SU-DHL-6 (cell line): ENCODE measurements around the gene RFK.

Source experiments
- H2AFZ ChIP-seq: fragments of 200-600 bp; sonication (generic); 2 replicates; pipeline ENCODE4 v1.6.1; 2014; ENCODE audit warnings: low read depth, mild to moderate bottlenecking, moderate library complexity, mixed read lengths, antibody characterized with exemption, low read length; ENCODE audit not compliant: severe bottlenecking
- H3F3A ChIP-seq: fragments of 200-600 bp; shearing (Covaris generic); 2 replicates; pipeline ENCODE4 v1.6.0; 2016; ENCODE audit warnings: antibody characterized with exemption, mild to moderate bottlenecking; ENCODE audit not compliant: insufficient read depth
- H3K27ac ChIP-seq: fragments of 200-600 bp; sonication (generic); 2 replicates; pipeline ENCODE4 v1.5.1; 2016; ENCODE audit warnings: low read depth, mild to moderate bottlenecking, low read length, moderate library complexity, mixed read lengths
- H3K27me3 ChIP-seq: fragments of 200-600 bp; sonication (generic), shearing (Covaris generic); 2 replicates; pipeline ENCODE4 v1.6.0; 2014; ENCODE audit warnings: mild to moderate bottlenecking, low read length
- H3K36me3 ChIP-seq: fragments of 200-600 bp; sonication (generic); 2 replicates; pipeline ENCODE4 v1.6.1; 2014; ENCODE audit warnings: mild to moderate bottlenecking, low read length, mixed read lengths
- H3K4me2 ChIP-seq: fragments of 300-600, 200-600 bp; shearing (Covaris generic), sonication (generic); 2 replicates; pipeline ENCODE4 v1.6.0; 2014; ENCODE audit warnings: low read length, low read depth, mild to moderate bottlenecking; ENCODE audit not compliant: poor library complexity, severe bottlenecking
- H3K4me3 ChIP-seq: fragments of 200-600 bp; sonication (generic); 2 replicates; pipeline ENCODE4 v1.5.1; 2014; ENCODE audit warnings: antibody characterized with exemption, low read length, mild to moderate bottlenecking, mixed read lengths; ENCODE audit not compliant: insufficient read depth, poor library complexity, severe bottlenecking
- H3K79me2 ChIP-seq: fragments of 200-600 bp; sonication (generic); 2 replicates; pipeline ENCODE4 v1.6.1; 2014; ENCODE audit warnings: mild to moderate bottlenecking, low read length, moderate library complexity; ENCODE audit not compliant: insufficient read depth
- H3K9ac ChIP-seq: fragments of 200-600 bp; sonication (generic); 2 replicates; pipeline ENCODE4 v1.7.0; 2014; ENCODE audit warnings: mild to moderate bottlenecking, low read length
- H3K9me2 ChIP-seq: fragments of 200-600 bp; sonication (generic); replicated peaks from 2 replicates; pipeline ENCODE4 v1.6.1; 2014; ENCODE audit warnings: low read length; ENCODE audit not compliant: insufficient read depth
- H3K9me3 ChIP-seq: fragments of 200-600 bp; sonication (generic); 2 replicates; pipeline ENCODE4 v1.6.1; 2014; ENCODE audit warnings: low read length, mixed read lengths; ENCODE audit not compliant: insufficient read depth
- H4K20me1 ChIP-seq: fragments of 200-600 bp; sonication (generic); 2 replicates; pipeline ENCODE4 v1.6.1; 2014; ENCODE audit warnings: low read depth, mild to moderate bottlenecking, antibody characterized with exemption, low read length, moderate library complexity, mixed read lengths
- EZH2phosphoT487 ChIP-seq: fragments of 200-600 bp; sonication (generic), shearing (Covaris generic); conservative IDR thresholded peaks from 2 replicates; pipeline ENCODE4 v1.6.1; 2018; ENCODE audit warnings: mild to moderate bottlenecking, antibody characterized with exemption, low read length, moderate library complexity, mixed read lengths
- TF ChIP-seq, protein P1 (sequence below): fragments of 200-600 bp; sonication (generic); IDR thresholded peaks from one replicate; pipeline ENCODE4 v1.5.1; 2017; ENCODE audit warnings: antibody characterized with exemption, mild to moderate bottlenecking, low read length, moderate library complexity; ENCODE audit not compliant: insufficient read depth, poor library complexity, severe bottlenecking

The RFK gene

DNA sequence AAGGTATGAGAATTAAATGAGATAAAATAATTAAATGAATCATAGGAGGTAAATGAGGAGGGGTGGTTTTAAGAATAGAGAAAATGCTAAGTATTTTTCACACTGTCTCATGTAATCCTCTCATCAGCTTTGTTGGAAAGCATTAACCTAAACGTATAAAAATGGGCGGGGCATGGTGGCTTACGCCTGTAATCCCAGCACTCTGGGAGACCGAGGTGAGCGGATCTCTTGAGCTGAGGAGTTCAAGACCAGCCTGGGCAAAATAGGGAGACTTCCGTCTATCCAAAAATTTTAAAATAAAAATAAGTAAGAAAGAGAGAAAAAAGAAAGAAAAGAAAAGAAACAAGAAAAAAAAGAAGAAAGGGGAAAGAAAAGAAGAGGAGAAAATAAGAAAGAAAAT is 1.9 kb upstream of the RFK start:
- Histone ChIP-seq H3K9me3 (no peaks in the 10 kb centered on the region), H3K9ac (no peak overlapping the region), H3K27me3 (no peaks in the 10 kb centered on the region), H2AFZ (no peak overlapping the region), H4K20me1 (no peaks in the 10 kb centered on the region), H3K4me2 (no peak overlapping the region), H3K9me2 (no peaks in the 10 kb centered on the region), H3K27ac (no peak overlapping the region), H3K79me2 (peaks cover 12% of the 10 kb centered on the region), H3K36me3 (peaks cover 7% of the 10 kb centered on the region; the same call in 1 of the 2 replicates), H3F3A (no peaks in the 10 kb centered on the region), H3K4me3 (no peak overlapping the region)
- TF ChIP-seq, protein P1, sequence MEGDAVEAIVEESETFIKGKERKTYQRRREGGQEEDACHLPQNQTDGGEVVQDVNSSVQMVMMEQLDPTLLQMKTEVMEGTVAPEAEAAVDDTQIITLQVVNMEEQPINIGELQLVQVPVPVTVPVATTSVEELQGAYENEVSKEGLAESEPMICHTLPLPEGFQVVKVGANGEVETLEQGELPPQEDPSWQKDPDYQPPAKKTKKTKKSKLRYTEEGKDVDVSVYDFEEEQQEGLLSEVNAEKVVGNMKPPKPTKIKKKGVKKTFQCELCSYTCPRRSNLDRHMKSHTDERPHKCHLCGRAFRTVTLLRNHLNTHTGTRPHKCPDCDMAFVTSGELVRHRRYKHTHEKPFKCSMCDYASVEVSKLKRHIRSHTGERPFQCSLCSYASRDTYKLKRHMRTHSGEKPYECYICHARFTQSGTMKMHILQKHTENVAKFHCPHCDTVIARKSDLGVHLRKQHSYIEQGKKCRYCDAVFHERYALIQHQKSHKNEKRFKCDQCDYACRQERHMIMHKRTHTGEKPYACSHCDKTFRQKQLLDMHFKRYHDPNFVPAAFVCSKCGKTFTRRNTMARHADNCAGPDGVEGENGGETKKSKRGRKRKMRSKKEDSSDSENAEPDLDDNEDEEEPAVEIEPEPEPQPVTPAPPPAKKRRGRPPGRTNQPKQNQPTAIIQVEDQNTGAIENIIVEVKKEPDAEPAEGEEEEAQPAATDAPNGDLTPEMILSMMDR, result no peak
- no peak for TF ChIP-seq EZH2phosphoT487

DNA sequence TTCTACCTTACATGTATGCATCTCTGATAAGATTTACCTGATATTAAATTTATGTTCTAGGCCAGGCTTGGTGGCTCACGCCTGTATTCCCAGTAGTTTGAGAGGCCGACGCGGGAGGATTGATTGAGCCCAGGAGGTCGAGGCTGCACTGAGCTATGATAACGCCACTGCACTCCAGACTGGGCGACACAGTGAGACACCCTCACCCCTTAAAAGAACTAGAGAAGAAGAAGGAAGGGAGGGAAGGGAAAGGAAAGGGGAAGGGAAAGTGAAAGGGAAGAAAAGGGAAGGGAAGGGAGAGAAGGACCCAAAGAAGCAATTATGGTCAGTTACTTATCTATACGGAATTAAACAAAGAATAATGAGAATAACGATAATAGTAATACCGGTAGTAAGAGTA is 1.2 kb upstream of the RFK start:
- H3K9me3 ChIP-seq, result no peaks in the 10 kb centered on the region
- TF ChIP-seq, protein P1, result no peak
- no peak for TF ChIP-seq EZH2phosphoT487
- H3K79me2 ChIP-seq, result peaks cover 12% of the 10 kb centered on the region
- H3F3A ChIP-seq, result no peaks in the 10 kb centered on the region
- H4K20me1 ChIP-seq, result no peaks in the 10 kb centered on the region
- H3K27ac ChIP-seq, result no peak overlapping the region
- peaks cover 7% of the 10 kb centered on the region; the same call in 1 of the 2 replicates for H3K36me3 ChIP-seq
- no peaks in the 10 kb centered on the region for H3K9me2 ChIP-seq
- peak overlapping the region; percentile 93; the same call in 1 of the 2 replicates for H3K9ac ChIP-seq
- H3K27me3 ChIP-seq, result no peaks in the 10 kb centered on the region
- peak overlapping the region; percentile 83 for H2AFZ ChIP-seq
- H3K4me3 ChIP-seq, result peak overlapping the region; percentile 100
- H3K4me2 ChIP-seq, result peak overlapping the region; percentile 63

DNA sequence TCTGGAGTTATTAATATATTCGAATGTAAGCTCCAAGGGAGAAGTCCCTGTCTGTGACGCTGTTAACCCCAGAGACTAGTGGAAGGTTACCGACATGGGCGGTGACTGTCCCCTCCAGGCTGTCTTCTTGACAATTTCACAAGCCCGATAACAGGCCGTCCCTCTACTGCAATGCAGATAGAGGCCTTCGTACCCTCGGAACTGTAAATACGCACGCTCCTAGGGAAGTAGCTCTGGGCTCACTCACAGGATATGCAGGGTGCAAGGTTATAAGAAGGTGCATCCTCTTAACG is 680 bp upstream of the RFK start:
- Histone ChIP-seq H3F3A (no peaks in the 10 kb centered on the region), H3K9me2 (no peaks in the 10 kb centered on the region), H3K4me3 (peak overlapping the region; percentile 100), H3K4me2 (peak overlapping the region; percentile 63), H3K9me3 (no peaks in the 10 kb centered on the region), H2AFZ (peak overlapping the region; percentile 83), H3K27ac (peak overlapping the region; percentile 31), H3K27me3 (no peaks in the 10 kb centered on the region), H3K36me3 (peaks cover 7% of the 10 kb centered on the region; the same call in 1 of the 2 replicates), H3K9ac (peak overlapping the region; percentile 93), H3K79me2 (peaks cover 12% of the 10 kb centered on the region), H4K20me1 (no peaks in the 10 kb centered on the region)
- no peak for TF ChIP-seq EZH2phosphoT487
- TF ChIP-seq, protein P1, result no peak
